GM13976 (cell line): Measurements from ENCODE around the gene TMEM63A.

ENCODE experiments used
- DNase-seq: peaks from one replicate; pipeline ENCODE4 v3.0.0; 2012; ENCODE audit warnings: low spot score
- in situ Hi-C: fragments of 300-500 bp; cut with MboI; formaldehyde crosslinking; loops from one replicate; pipeline ENCODE4 v1.12.0; 2022; ENCODE audit warnings: low sequenced_read_pairs, mixed read lengths, inconsistent platforms; ENCODE audit not compliant: unreplicated experiment
- TF ChIP-seq, protein P1 (sequence below): IDR thresholded peaks from 2 replicates; pipeline ENCODE4 v1.5.1; 2012; ENCODE audit warnings: borderline replicate concordance, mild to moderate bottlenecking; ENCODE audit not compliant: insufficient read depth; ENCODE audit errors: extremely low read depth, missing control alignments, control extremely low read depth

TMEM63A gene

DNA sequence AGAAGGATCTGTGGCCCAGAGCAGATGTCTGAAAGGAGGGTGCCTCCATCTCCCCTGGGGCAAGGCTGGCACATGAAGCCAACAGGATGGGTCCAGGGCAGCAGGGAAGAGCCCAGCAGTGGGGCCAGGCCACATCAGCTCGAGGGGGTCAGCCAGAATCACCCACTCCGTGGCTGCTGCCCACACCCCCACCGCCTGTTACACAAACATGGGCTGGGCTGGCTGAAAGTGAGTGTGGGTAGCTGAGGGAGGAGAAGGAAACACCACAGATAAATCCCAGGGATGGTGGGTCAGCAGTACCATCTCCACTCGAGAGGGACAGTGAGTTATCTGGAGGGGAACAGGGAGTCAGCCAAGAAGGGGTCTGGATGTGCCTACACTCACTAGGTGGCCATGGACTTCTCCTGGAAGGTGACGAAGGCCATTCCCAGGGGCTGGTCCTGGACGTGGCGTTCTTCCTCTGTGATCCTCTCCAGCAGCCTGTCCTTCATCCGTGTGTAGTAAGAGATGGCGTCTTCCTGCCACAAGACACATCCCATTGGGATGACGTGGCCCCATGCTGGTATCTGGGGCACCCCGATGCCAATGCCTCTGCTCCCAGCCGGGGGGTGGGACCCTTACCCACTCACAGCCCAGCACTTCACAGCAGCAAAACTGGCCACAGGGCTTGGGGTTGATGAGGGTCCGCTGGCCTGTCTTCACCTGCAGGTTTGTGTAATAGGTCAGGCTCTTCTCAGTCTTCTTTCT, 20.2 kb downstream of the TMEM63A start:
- TF ChIP-seq, protein P1, sequence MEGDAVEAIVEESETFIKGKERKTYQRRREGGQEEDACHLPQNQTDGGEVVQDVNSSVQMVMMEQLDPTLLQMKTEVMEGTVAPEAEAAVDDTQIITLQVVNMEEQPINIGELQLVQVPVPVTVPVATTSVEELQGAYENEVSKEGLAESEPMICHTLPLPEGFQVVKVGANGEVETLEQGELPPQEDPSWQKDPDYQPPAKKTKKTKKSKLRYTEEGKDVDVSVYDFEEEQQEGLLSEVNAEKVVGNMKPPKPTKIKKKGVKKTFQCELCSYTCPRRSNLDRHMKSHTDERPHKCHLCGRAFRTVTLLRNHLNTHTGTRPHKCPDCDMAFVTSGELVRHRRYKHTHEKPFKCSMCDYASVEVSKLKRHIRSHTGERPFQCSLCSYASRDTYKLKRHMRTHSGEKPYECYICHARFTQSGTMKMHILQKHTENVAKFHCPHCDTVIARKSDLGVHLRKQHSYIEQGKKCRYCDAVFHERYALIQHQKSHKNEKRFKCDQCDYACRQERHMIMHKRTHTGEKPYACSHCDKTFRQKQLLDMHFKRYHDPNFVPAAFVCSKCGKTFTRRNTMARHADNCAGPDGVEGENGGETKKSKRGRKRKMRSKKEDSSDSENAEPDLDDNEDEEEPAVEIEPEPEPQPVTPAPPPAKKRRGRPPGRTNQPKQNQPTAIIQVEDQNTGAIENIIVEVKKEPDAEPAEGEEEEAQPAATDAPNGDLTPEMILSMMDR: no peak
- DNase-seq: no peak
- in situ Hi-C loops: no loop called here

DNA sequence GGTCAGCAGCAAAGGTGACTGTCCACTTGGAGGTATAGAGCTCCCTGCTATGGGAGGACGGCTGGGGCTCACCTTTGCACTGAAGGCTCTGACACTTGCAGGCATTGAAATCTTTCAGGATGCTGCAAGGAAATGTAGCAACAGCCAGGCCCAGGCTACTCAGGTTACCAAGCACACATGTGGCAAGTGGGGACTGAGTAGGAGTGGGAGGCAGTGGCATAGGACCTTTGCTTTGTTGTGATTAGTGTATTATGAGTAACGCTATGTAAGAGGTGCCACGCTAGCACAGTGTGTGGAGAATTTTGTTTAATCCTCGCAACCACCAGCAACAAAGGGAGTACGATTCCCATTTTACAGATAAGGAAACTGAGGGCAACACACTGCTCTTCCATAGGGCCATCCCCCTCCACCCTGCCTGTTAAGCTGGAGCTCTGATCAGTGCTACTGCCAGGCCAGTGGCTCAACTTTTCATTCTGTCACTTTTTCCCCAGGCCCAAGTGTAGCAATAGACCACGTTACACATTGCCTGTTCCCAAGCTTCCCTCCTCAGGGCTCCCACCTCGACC, 21.2 kb downstream of the TMEM63A start:
- no peak for DNase-seq
- TF ChIP-seq, protein P1: no peak
- in situ Hi-C loops: no loop called here

DNA sequence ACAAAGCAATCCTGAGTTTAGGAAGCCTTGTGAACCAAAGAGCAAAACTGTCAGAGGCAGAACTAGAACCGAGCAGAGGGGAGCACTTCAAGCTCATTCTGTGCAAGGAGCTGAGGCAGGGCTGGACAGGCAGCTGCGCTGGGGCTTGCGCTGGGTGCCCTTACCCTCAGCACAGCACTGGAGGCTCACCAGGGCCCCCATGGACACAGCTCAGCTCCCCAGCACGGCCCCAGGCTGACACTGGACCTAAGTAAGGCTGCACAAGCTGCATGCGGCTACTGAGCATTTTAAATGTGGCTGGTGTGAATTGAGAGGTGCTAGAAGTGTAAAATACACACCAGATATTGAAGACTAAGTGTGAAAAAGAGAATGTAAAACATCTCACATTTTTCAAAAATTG, 22.1 kb downstream of the TMEM63A start:
- in situ Hi-C loops: no loop called here
- TF ChIP-seq, protein P1: no peak
- DNase-seq: no peak

DNA sequence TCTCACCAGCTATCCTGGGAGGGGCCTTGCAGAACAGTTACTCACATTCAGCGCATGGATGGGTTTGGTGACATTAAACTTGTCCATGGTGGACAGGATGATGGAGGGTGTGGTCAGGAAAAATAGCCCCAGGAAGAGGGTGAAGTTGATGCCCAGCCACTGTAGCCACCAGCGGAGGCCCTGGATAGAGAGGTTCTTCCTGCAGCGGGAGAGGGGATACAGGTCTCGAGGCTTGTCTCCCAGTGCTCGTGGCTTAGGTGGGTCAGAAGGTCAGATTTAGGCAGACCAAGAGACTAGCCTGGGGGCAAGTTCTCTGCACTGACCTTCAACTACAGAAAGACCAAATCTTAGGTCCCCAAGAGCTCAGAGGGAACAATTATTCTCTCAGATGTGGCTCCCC, 23.0 kb downstream of the TMEM63A start:
- no peak for DNase-seq
- TF ChIP-seq, protein P1: no peak
- in situ Hi-C loops: no loop called here

GRCh38 chr1:225857256-225857655, 24.9 kb downstream of the TMEM63A start:
- DNase-seq: no peak
- TF ChIP-seq, protein P1: no peak
- in situ Hi-C loops: no loop called here

DNA sequence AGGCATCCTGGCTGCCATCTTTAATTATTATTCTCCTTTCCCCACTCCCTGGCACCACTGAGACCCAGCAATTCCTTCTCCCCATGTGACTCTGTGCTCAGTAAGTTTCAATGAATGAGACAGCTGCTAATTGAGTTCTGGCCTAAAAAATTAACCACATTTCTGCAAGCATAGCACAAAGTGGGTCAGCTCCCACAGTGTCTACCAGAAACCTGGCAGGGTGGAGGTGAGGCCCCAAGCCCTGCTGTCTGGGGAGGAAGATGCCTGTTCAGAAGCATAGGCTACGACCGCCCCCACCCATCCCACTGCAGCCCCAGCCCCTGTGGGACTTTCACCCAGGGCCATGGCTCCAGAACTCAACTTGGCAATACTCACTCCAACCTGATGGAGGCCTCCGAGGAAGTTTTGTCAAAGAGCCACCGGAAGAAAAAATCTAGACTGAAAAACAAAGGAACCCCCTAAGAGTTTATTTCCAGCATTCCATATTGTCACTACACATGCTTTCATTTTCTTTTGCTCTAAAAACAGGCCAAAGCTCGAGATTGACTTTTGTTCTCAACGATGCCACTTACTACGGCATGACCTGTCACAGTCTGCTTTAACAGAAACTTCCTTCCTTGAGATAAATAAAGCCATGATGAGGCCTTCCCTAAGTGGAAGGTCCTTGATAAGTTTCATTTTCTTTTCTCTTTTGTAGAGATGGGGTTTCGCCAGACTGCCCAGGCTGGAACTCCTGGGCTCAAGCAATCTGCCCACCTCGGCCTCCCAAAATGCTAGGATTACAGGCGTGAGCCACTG, 26.5 kb downstream of the TMEM63A start:
- in situ Hi-C loops: no loop called here
- TF ChIP-seq, protein P1: no peak
- no peak for DNase-seq
